Body of pancreas (tissue), 4 donors: Measurements from ENCODE around the gene TLE1.

Experiments
- CTCF ChIP-seq, 7 experiments: fragments of 450-650 bp in 4 of 7; fragments of 200-600 bp in 3 of 7; sonication (generic) in 3 of 7; IDR thresholded peaks; one replicate each; pipeline ENCODE4 v1.5.1; 2016 to 2019; ENCODE audit warnings: antibody characterized with exemption in 7 of 7
- POLR2A ChIP-seq, 3 donors: fragments of 450-650 bp; IDR thresholded peaks; one replicate each; pipeline ENCODE4 v1.6.1; 2016; ENCODE audit warnings: antibody characterized with exemption in 3 of 3, mild to moderate bottlenecking in 2 of 3

- TF ChIP-seq POLR2A (IDR thresholded peaks at IDR 0.05) (no peak), CTCF (IDR thresholded peaks at IDR 0.05) (no peak)
Measured at GRCh38 chr9:81537964-81538363, 151.4 kb downstream of the TLE1 start.
